Neuron (in vitro differentiated cells): ENCODE data around the gene TCF4.

ENCODE experiments used
- H2AFZ ChIP-seq: one replicate; pipeline ENCODE4 v1.6.1; 2013; ENCODE audit warnings: low read depth, mild to moderate bottlenecking, inconsistent platforms, low read length, moderate library complexity
- H3K27me3 ChIP-seq: one replicate; pipeline ENCODE4 v1.6.1; 2013; ENCODE audit warnings: low read length; ENCODE audit not compliant: insufficient read depth
- H3K36me3 ChIP-seq: one replicate; pipeline ENCODE4 v1.6.1; 2013; ENCODE audit warnings: low read length; ENCODE audit not compliant: insufficient read depth
- H3K4me1 ChIP-seq: one replicate; pipeline ENCODE4 v1.6.1; 2013; ENCODE audit warnings: low read length; ENCODE audit not compliant: insufficient read depth
- H3K4me3 ChIP-seq: 2 replicates; pipeline ENCODE4 v1.5.1; 2013; ENCODE audit warnings: mild to moderate bottlenecking, low read length, moderate library complexity
- H3K9me3 ChIP-seq: one replicate; pipeline ENCODE4 v1.6.1; 2013; ENCODE audit warnings: low read length

TCF4 gene

DNA sequence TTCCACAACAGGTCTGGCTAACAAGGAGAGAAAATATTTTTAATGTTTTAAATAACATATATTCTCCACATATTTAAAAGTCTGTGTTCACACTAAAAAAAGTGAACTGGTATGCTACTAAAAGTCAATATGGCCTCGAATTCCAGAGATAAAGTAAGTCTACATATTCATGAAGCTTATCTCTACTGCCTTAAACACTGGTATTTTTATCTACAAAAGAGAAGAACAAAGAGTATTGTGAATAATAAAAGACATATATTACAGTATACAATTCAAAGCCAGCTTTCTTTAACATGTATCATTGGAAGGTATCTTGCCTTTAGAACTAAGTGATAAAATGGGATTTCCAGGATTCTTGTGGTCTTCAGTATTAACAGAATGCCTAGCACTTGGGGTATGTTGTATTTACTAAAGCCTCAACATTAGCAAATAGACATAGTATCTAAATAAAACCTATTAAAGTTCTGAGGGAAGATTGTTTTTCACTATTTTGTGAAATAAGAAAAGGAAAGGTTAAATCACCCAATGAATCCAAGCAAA is 325.9 kb downstream of the TCF4 start:
- no peak overlapping the region for H3K4me3 ChIP-seq
- H3K36me3 ChIP-seq, result peaks cover 64% of the 10 kb centered on the region
- no peak overlapping the region for H2AFZ ChIP-seq
- H3K4me1 ChIP-seq, result peaks cover 13% of the 10 kb centered on the region
- H3K27me3 ChIP-seq, result no peaks in the 10 kb centered on the region
- H3K9me3 ChIP-seq, result no peaks in the 10 kb centered on the region

DNA sequence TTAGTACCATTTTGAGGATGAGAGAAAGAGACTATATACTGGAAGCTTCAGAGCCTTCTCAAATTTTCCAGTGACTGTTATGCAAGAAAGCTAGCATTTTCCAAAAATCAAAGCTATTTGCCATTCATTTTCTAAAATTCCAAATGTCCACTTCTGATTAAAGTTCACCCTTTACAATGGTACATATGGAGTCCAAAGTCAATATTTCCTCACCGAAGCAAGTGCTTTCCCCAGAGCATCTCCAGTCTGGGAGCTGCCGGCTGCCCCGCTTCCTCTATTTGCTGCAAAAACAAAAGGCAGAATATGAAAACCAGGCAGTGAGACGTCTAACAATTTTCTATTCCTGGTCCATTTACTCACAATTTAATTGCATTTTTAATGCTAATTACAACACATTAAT is 326.7 kb downstream of the TCF4 start:
- Histone ChIP-seq H3K9me3 (no peaks in the 10 kb centered on the region), H3K27me3 (no peaks in the 10 kb centered on the region), H3K4me3 (no peak overlapping the region), H3K4me1 (peaks cover 13% of the 10 kb centered on the region), H2AFZ (no peak overlapping the region), H3K36me3 (peaks cover 65% of the 10 kb centered on the region)

DNA sequence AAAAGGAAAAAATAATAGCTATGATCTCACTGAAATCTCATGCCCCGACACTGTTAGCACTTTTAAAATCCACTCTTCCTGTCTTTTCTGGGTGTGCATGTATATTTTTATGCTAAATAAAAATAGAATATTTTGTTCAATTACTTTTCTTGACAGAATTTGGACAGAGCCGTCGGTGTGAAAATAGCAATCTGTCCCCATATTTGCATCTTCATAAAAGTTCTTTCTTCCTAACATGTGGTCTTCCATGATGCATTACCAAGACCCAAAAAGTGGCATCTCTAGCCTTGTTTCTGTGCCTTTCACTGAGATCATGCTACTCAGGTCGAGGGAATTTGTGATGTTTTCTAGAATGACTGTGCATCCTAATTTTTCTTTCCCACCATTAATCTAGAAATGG is 329.9 kb downstream of the TCF4 start:
- Histone ChIP-seq H3K9me3 (peaks cover 8% of the 10 kb centered on the region), H3K27me3 (no peaks in the 10 kb centered on the region), H3K4me3 (no peak overlapping the region), H3K36me3 (peaks cover 78% of the 10 kb centered on the region), H2AFZ (no peak overlapping the region), H3K4me1 (no peaks in the 10 kb centered on the region)

- Histone ChIP-seq H3K9me3 (peaks cover 8% of the 10 kb centered on the region), H3K4me1 (no peaks in the 10 kb centered on the region), H3K4me3 (no peak overlapping the region), H3K27me3 (no peaks in the 10 kb centered on the region), H3K36me3 (peaks cover 82% of the 10 kb centered on the region), H2AFZ (no peak overlapping the region)
Measured at GRCh38 chr18:55256929-55257289, 331.1 kb downstream of the TCF4 start.

GRCh38 chr18:55256226-55256928 is 331.6 kb downstream of the TCF4 start:
- Histone ChIP-seq H3K4me3 (no peak overlapping the region), H3K9me3 (peaks cover 8% of the 10 kb centered on the region)

DNA sequence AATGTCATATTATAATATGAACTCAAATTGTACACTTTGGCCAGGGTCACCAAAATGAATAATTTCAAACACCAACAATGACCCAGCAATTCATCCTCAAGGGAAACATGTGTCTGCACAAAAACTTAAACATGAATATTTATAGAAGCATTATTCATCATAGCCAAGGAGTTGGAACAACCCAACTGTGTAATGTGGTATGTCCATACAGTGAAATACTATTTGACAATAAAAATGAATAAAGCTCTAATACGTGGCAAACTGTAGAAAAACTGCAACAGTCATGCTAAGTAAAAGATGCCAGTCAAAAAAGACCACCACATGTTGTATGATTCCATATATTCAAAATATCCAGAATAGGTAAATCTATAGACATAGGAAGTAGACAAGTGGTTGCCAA is 334.2 kb downstream of the TCF4 start:
- H3K4me1 ChIP-seq, result no peaks in the 10 kb centered on the region
- peaks cover 8% of the 10 kb centered on the region for H3K9me3 ChIP-seq
- H3K27me3 ChIP-seq, result no peaks in the 10 kb centered on the region
- H3K36me3 ChIP-seq, result peaks cover 65% of the 10 kb centered on the region
- no peak overlapping the region for H3K4me3 ChIP-seq
- no peak overlapping the region for H2AFZ ChIP-seq

More at GRCh38 chr18:55256226-55256928, 331.6 kb downstream of the TCF4 start:
- H2AFZ ChIP-seq, result no peak overlapping the region
- no peaks in the 10 kb centered on the region for H3K4me1 ChIP-seq
- H3K27me3 ChIP-seq, result no peaks in the 10 kb centered on the region
- peaks cover 83% of the 10 kb centered on the region for H3K36me3 ChIP-seq

- Histone ChIP-seq H3K36me3 (peaks cover 56% of the 10 kb centered on the region), H3K9me3 (peaks cover 8% of the 10 kb centered on the region), H3K4me1 (no peaks in the 10 kb centered on the region), H3K27me3 (no peaks in the 10 kb centered on the region), H2AFZ (no peak overlapping the region), H3K4me3 (no peak overlapping the region)
Measured at GRCh38 chr18:55252901-55253300, 335.1 kb downstream of the TCF4 start.

DNA sequence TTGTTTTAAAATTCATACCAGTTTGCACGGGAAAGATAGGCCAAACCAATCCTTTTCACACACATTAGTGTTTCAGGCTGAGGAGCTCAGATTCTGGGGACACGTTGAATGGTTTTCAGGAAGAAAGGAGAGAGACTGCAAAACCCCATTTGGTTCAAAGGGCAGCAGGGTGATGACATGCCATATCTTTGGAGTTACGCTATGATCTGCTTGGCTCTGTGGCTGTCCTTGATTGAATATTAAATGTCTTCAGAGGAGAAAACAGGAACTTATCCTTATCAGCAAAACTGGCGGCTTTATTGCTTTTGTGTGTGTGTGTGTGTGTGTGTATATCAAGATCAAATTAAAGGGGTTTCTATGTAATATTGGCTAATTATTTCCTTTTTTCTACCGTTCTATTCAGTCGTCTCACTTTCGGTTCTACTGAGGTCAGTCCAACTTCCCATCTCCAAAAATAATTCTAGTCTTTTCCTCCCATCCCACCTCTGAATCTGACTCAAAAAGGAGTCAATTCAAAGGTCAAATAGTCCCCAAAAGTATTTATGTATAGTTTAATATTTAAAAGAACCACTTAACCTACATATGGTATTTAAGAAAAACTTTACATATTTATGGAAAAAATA is 335.8 kb downstream of the TCF4 start:
- Histone ChIP-seq H3K9me3 (peaks cover 8% of the 10 kb centered on the region), H3K4me3 (no peak overlapping the region), H3K4me1 (no peaks in the 10 kb centered on the region), H3K36me3 (peaks cover 50% of the 10 kb centered on the region), H3K27me3 (no peaks in the 10 kb centered on the region), H2AFZ (no peak overlapping the region)

DNA sequence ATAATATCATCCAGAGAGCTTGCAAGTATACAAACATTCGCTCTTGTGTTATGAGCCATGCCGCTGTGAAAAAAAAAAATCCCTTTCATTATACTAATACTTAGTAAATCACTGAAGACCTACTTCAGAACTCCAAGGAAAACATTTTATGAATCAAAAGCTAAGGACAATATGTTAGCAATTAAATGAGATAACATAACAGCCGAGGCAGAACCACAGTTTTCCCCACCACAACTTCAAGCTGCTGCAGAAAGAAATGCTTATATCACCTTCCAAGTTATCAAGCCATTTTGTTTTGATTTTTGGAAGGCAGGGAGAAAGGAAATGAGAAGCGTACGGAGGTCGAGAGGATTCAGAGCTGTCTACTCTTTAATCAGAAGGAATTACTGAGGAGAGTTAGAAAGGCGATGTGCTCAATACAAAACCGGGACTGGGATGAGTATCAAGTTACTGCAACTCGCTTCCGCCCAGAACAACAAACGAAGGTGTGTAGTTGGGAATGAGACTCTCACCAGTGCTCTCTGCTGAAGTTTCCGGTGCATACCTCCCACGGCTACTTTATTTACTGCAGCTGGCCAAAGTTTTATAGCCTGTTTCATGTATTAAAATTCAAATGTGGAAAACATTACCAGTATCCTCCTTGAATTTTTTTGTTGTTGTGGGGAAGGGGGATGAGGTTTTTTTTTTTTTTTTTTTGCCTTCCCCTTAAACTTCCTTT is 336.6 kb downstream of the TCF4 start:
- Histone ChIP-seq H3K27me3 (no peaks in the 10 kb centered on the region), H2AFZ (no peak overlapping the region), H3K36me3 (peaks cover 43% of the 10 kb centered on the region), H3K4me1 (no peaks in the 10 kb centered on the region), H3K9me3 (peaks cover 8% of the 10 kb centered on the region), H3K4me3 (no peak overlapping the region)

- Histone ChIP-seq H3K4me3 (no peak overlapping the region), H3K4me1 (no peaks in the 10 kb centered on the region), H2AFZ (no peak overlapping the region), H3K27me3 (no peaks in the 10 kb centered on the region), H3K36me3 (peaks cover 36% of the 10 kb centered on the region), H3K9me3 (peaks cover 8% of the 10 kb centered on the region)
Measured at GRCh38 chr18:55250768-55251173, 337.2 kb downstream of the TCF4 start.

DNA sequence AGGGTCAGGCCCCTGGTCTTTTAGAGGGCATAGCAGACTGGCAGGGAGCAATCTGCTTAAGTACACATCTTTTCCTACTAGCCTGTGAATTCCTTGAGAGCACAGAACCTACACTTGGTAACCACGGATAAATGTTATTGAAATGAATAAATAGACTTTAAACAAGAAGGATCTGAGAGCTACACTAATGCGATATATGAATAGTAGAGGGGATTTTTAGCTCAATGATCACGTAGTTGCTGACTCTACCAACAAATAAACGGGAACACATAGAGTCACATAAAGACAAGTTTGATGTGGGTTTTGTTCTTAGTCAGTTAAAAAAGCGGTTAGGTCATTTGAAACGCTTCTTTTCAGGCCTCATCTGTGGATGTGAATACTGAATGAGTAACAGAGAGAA is 338.4 kb downstream of the TCF4 start:
- no peaks in the 10 kb centered on the region for H3K27me3 ChIP-seq
- H3K4me3 ChIP-seq, result no peak overlapping the region
- H3K9me3 ChIP-seq, result peaks cover 8% of the 10 kb centered on the region
- no peaks in the 10 kb centered on the region for H3K4me1 ChIP-seq
- no peak overlapping the region for H2AFZ ChIP-seq
- H3K36me3 ChIP-seq, result peaks cover 24% of the 10 kb centered on the region

GRCh38 chr18:55248495-55248894 is 339.5 kb downstream of the TCF4 start:
- Histone ChIP-seq H3K9me3 (no peaks in the 10 kb centered on the region), H3K4me3 (no peak overlapping the region), H3K4me1 (no peaks in the 10 kb centered on the region), H2AFZ (no peak overlapping the region), H3K27me3 (no peaks in the 10 kb centered on the region), H3K36me3 (peaks cover 15% of the 10 kb centered on the region)

- Histone ChIP-seq H3K4me1 (no peaks in the 10 kb centered on the region), H3K36me3 (peaks cover 10% of the 10 kb centered on the region), H3K9me3 (no peaks in the 10 kb centered on the region)
Measured at GRCh38 chr18:55247032-55247431, 341.0 kb downstream of the TCF4 start.

More at GRCh38 chr18:55247032-55247431, 341.0 kb downstream of the TCF4 start:
- H2AFZ ChIP-seq, result no peak overlapping the region
- no peak overlapping the region for H3K4me3 ChIP-seq
- H3K27me3 ChIP-seq, result no peaks in the 10 kb centered on the region
